ENCODE results near the gene SNAPC2.
A peak's percentile ranks its signal among the peaks of the same experiment; 100 is the strongest.

The SNAPC2 gene

DNA sequence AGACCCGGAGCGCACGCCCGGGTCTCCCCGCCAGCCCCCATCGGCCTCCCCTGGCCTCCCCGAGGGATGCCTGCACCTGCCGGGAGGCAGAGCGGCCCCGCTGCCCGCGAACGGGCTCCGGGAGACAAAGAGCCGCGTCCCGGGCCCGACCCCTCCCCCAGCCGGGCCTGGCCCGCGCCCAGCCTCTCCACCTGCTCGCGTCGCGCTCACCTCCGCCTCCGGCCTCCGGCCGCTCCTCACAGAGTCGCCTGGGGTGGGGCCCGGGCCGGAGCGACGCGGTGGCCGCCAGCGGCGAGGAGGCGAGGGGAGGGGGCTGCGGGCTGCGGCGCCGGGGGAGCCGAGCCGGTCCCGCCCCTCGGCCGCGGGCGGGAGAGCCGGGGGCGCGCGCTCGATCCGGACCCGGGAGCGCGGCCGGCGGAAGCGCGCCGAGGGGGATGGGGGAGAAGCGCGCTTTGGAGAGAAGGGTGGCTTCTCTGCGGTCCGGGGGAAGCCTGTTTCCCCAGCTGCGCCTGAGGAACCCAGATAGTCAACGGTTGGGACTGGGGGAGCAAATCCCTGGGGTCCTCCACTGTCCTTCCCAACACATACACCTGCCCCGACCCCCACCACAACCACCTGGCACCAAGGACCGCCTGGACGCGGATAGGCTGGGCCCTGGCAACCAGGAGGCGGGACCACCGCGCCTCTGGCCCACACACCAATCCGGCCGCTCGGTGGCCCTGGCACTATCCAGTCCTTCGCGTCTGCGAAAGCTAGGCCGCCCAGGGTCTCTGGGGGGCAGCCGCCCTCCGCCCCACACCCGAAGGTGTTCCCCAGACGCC lies 45.9 kb upstream of the SNAPC2 start, which contains the start of gene PRR36:
PRR36 (minus strand) TSS at position 315 of the 821 bp plus-strand sequence. CDS start 701 bp downstream, outside the sequence.
- Histone ChIP-seq H3K4me3 (ENCODE audit: control insufficient read depth in 1 of 7, extremely low read depth in 1 of 7, insufficient read depth in 4 of 7, low read depth in 2 of 7, low read length in 6 of 7) (peak within 1 kb of the TSS; percentile 13 to 71 (median 42)), H3K27ac (ENCODE audit: insufficient read depth in 1 of 2, low read depth in 1 of 2, low read length in 2 of 2, poor library complexity in 1 of 2, severe bottlenecking in 2 of 2) (no peak within 1 kb of the TSS), H3K27me3 (replicated peaks in 2 of 5; ENCODE audit: control insufficient read depth in 4 of 5, insufficient read depth in 5 of 5, low read length in 4 of 5) (peaks cover 0 to 36% (median 13%) of the 10 kb centered on the region in 5 experiments), H3K4me1 (ENCODE audit: control extremely low read depth in 1 of 4, control insufficient read depth in 4 of 4, insufficient read depth in 4 of 4, low read length in 3 of 4) (peaks cover 0 to 50% (median 44%) of the 10 kb centered on the region in 4 experiments), H3K9me3 (ENCODE audit: control extremely low read depth in 1 of 5, control insufficient read depth in 4 of 5, insufficient read depth in 2 of 5, low read depth in 1 of 5, low read length in 4 of 5) (no peaks in the 10 kb centered on the region), H3K36me3 (ENCODE audit: control insufficient read depth in 4 of 4, insufficient read depth in 4 of 4, low read length in 3 of 4) (no peaks in the 10 kb centered on the region)
- CTCF ChIA-PET: interaction anchor here (1.1 kb wide), 1 partner anchor 43 kb away, joined by 3 read pairs; no protein-coding TSS in a partner anchor
- POLR2A ChIA-PET: interaction anchor here (0.5 kb wide), 1 partner anchor 99 kb away, joined by 4 read pairs; no protein-coding TSS in a partner anchor
- WGBS (ENCODE audit: insufficient coverage): under 1% methylated on average over 53 of the region's 88 CpGs
- peak in 2 of 3 donors; percentile 51 to 60 for DNase-seq

DNA sequence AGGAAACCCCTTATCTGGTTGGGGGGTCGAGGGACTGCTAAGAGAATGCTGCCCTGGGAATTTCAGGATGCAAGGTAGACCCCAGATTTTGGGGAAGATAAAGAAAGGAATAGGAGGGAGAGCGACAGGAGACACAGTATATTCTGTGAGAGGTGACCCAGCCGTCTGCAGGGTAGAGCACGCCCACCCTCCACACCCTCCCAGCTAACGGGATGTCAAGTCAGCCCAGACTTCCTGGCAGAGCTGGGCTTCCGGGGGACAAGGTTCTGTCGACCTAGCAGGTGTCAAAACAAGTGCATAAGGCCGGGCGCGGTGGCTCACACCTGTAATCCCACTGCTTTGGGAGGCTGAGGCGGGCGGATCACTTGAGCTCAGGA lies 45.3 kb upstream of the SNAPC2 start:
- Histone ChIP-seq H3K27me3 (replicated peaks in 2 of 5; ENCODE audit: control insufficient read depth in 4 of 5, insufficient read depth in 5 of 5, low read length in 4 of 5) (peaks cover 0 to 36% (median 13%) of the 10 kb centered on the region in 5 experiments), H3K9me3 (ENCODE audit: control extremely low read depth in 1 of 5, control insufficient read depth in 4 of 5, insufficient read depth in 2 of 5, low read depth in 1 of 5, low read length in 4 of 5) (no peaks in the 10 kb centered on the region), H3K4me3 (ENCODE audit: control insufficient read depth in 1 of 7, extremely low read depth in 1 of 7, insufficient read depth in 4 of 7, low read depth in 2 of 7, low read length in 6 of 7) (peak overlapping the region in 4 of 7 experiments; percentile 36 to 71 (median 62)), H3K27ac (ENCODE audit: insufficient read depth in 1 of 2, low read depth in 1 of 2, low read length in 2 of 2, poor library complexity in 1 of 2, severe bottlenecking in 2 of 2) (no peak overlapping the region), H3K36me3 (ENCODE audit: control insufficient read depth in 4 of 4, insufficient read depth in 4 of 4, low read length in 3 of 4) (no peaks in the 10 kb centered on the region), H3K4me1 (ENCODE audit: control extremely low read depth in 1 of 4, control insufficient read depth in 4 of 4, insufficient read depth in 4 of 4, low read length in 3 of 4) (peaks cover 0 to 44% (median 38%) of the 10 kb centered on the region in 4 experiments)
- POLR2A ChIA-PET: no interaction called here
- CTCF ChIA-PET: interaction anchor here (1.1 kb wide), 1 partner anchor 42 kb away, joined by 3 read pairs; no protein-coding TSS in a partner anchor
- peak in 1 of 3 donors; percentile 20 for DNase-seq
- WGBS (ENCODE audit: insufficient coverage): 30% methylated on average over 11 of the region's 12 CpGs

DNA sequence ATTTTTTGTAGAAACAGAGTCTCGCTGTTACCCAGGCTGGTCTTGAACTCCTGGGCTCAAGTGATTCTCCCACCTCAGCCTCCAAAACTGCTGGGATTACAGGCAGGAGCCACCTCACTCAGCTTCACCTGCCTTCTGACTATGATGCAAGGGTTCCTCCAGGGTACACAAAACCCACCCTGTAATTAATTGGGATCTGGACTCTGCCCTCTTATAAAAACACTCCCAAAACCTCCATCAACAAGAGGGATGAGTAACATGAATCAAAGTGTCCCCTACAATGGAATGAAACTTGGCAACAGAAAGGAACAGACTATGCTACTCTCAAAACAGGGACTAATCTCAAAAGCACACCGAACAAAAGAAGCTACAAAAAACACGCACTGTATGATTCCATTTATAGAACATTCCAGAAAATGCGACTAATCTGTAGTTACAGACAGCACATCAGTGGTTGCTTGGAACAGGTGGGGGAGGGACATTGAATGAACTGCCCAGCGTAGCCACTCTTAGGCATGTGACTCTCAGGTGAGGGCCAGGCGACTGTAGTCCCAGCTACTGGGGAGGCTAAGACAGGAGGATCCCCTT lies 42.8 kb upstream of the SNAPC2 start:
- 95% methylated on average over 5 of the region's 6 CpGs for WGBS (ENCODE audit: insufficient coverage)
- H3K36me3 ChIP-seq (ENCODE audit: control insufficient read depth in 4 of 4, insufficient read depth in 4 of 4, low read length in 3 of 4): no peaks in the 10 kb centered on the region
- ChIA-PET CTCF (interaction anchor here (0.6 to 1.1 kb wide), 3 partner anchors 14 to 138 kb away, joined by 3 to 5 read pairs (median 4); no protein-coding TSS in a partner anchor), POLR2A (no interaction called here)
- no peak overlapping the region for H3K27ac ChIP-seq (ENCODE audit: insufficient read depth in 1 of 2, low read depth in 1 of 2, low read length in 2 of 2, poor library complexity in 1 of 2, severe bottlenecking in 2 of 2)
- DNase-seq: no peak
- H3K27me3 ChIP-seq (replicated peaks in 2 of 5; ENCODE audit: control insufficient read depth in 4 of 5, insufficient read depth in 5 of 5, low read length in 4 of 5): peaks cover 0 to 36% (median 13%) of the 10 kb centered on the region in 5 experiments
- H3K4me3 ChIP-seq (ENCODE audit: control insufficient read depth in 1 of 7, extremely low read depth in 1 of 7, insufficient read depth in 4 of 7, low read depth in 2 of 7, low read length in 6 of 7): no peak overlapping the region
- H3K4me1 ChIP-seq (ENCODE audit: control extremely low read depth in 1 of 4, control insufficient read depth in 4 of 4, insufficient read depth in 4 of 4, low read length in 3 of 4): peaks cover 0 to 23% (median 17%) of the 10 kb centered on the region in 4 experiments
- peaks cover 0 to 1% (median 0%) of the 10 kb centered on the region in 5 experiments for H3K9me3 ChIP-seq (ENCODE audit: control extremely low read depth in 1 of 5, control insufficient read depth in 4 of 5, insufficient read depth in 2 of 5, low read depth in 1 of 5, low read length in 4 of 5)

DNA sequence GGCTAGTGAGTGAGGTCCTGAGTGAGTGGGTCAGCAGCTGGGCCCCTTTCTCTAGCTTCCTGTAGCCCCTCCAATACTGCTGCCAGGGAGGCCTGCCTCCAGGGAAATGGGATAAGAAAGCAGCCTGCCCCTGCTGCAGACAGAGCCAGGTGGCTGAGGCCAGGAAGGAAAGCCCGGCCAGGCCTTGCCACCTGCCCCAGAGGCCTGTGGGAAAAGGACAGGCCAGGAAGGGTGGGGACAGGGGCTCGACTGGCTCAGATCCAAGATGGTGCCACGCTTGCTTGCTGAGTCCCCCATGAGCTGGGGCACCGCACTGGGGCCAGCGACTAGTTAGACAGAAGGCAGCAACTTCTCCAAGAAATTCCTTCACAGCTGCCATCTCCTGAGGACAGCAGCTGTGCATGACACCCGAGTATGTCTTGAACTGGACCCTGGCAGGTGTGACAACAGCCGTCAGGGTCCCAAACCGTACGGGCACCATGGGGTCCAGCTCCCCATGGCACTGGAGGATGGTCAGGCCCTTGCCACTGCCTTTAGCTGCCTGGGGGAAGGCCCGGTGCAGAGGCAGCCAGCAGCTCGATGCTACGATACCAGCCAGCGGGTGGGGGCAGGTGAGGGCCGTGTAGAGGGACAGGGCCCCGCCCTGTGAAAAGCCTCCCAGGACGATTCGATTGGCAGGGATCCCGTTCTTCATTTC lies 40.9 kb upstream of the SNAPC2 start:
- peaks cover 0 to 11% (median 10%) of the 10 kb centered on the region in 4 experiments for H3K4me1 ChIP-seq (ENCODE audit: control extremely low read depth in 1 of 4, control insufficient read depth in 4 of 4, insufficient read depth in 4 of 4, low read length in 3 of 4)
- ChIA-PET CTCF (interaction anchor here (1.7 kb wide), 1 partner anchor 10 kb away, joined by 6 read pairs; no protein-coding TSS in a partner anchor), POLR2A (no interaction called here)
- peak overlapping the region in 1 of 2 experiments; percentile 14 for H3K27ac ChIP-seq (ENCODE audit: insufficient read depth in 1 of 2, low read depth in 1 of 2, low read length in 2 of 2, poor library complexity in 1 of 2, severe bottlenecking in 2 of 2)
- H3K27me3 ChIP-seq (replicated peaks in 2 of 5; ENCODE audit: control insufficient read depth in 4 of 5, insufficient read depth in 5 of 5, low read length in 4 of 5): peaks cover 0 to 19% (median 7%) of the 10 kb centered on the region in 5 experiments
- no peak for DNase-seq
- no peak overlapping the region for H3K4me3 ChIP-seq (ENCODE audit: control insufficient read depth in 1 of 7, extremely low read depth in 1 of 7, insufficient read depth in 4 of 7, low read depth in 2 of 7, low read length in 6 of 7)
- no peaks in the 10 kb centered on the region for H3K36me3 ChIP-seq (ENCODE audit: control insufficient read depth in 4 of 4, insufficient read depth in 4 of 4, low read length in 3 of 4)
- WGBS (ENCODE audit: insufficient coverage): 90% methylated on average over 14 of the region's 18 CpGs
- H3K9me3 ChIP-seq (ENCODE audit: control extremely low read depth in 1 of 5, control insufficient read depth in 4 of 5, insufficient read depth in 2 of 5, low read depth in 1 of 5, low read length in 4 of 5): peaks cover 0 to 1% (median 0%) of the 10 kb centered on the region in 5 experiments

DNA sequence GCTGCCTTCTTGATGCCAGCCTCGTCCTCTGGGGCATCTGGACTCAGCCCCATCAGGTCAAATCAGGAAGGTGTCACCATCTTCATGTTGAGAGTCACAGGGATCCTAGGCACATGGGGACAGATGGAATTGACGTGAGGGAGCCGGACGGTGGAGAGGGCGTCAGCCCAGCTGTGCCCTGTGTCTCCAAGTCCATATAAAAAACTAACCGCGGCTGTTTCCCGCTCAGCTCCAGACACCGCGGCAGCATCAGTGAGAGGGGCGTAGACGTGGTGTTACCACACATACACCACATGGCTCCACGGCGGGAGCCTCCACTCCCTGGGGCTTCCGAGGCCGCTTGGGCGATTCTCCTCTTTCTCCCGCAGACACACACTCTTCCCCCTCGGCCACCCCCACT lies 40.3 kb upstream of the SNAPC2 start:
- WGBS (ENCODE audit: insufficient coverage): 96% methylated on average over 3 of the region's 19 CpGs
- H3K36me3 ChIP-seq (ENCODE audit: control insufficient read depth in 4 of 4, insufficient read depth in 4 of 4, low read length in 3 of 4): no peaks in the 10 kb centered on the region
- DNase-seq: peak in 2 of 3 donors; percentile 40 to 63
- H3K4me3 ChIP-seq (ENCODE audit: control insufficient read depth in 1 of 7, extremely low read depth in 1 of 7, insufficient read depth in 4 of 7, low read depth in 2 of 7, low read length in 6 of 7): no peak overlapping the region
- peaks cover 0 to 1% (median 0%) of the 10 kb centered on the region in 5 experiments for H3K9me3 ChIP-seq (ENCODE audit: control extremely low read depth in 1 of 5, control insufficient read depth in 4 of 5, insufficient read depth in 2 of 5, low read depth in 1 of 5, low read length in 4 of 5)
- ChIA-PET CTCF (interaction anchor here (1.7 kb wide), 1 partner anchor 10 kb away, joined by 6 read pairs; no protein-coding TSS in a partner anchor), POLR2A (no interaction called here)
- peaks cover 0 to 13% (median 2%) of the 10 kb centered on the region in 5 experiments for H3K27me3 ChIP-seq (replicated peaks in 2 of 5; ENCODE audit: control insufficient read depth in 4 of 5, insufficient read depth in 5 of 5, low read length in 4 of 5)
- peaks cover 0 to 5% (median 4%) of the 10 kb centered on the region in 4 experiments for H3K4me1 ChIP-seq (ENCODE audit: control extremely low read depth in 1 of 4, control insufficient read depth in 4 of 4, insufficient read depth in 4 of 4, low read length in 3 of 4)
- H3K27ac ChIP-seq (ENCODE audit: insufficient read depth in 1 of 2, low read depth in 1 of 2, low read length in 2 of 2, poor library complexity in 1 of 2, severe bottlenecking in 2 of 2): no peak overlapping the region

DNA sequence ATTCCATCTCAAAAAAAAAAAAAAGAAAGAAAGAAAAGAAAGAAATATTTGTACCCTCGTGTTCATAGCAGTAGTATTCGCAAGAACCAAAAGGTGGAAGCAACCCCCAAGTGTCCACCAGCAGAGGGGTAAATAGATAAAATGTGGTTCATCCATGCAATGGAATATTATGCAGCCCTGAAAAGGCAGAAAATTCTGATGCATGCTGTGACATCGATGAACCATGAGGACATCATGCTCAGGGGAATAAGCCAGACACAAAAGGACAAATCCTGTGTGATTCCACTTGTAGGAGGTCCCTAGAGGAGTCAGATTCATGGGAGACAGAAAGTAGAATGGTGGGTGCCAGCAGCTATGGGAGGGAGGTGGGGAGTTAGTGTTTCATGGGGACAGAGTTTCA lies 38.2 kb upstream of the SNAPC2 start:
- H3K27me3 ChIP-seq (replicated peaks in 2 of 5; ENCODE audit: control insufficient read depth in 4 of 5, insufficient read depth in 5 of 5, low read length in 4 of 5): peaks cover 0 to 1% (median 0%) of the 10 kb centered on the region in 5 experiments
- no peak overlapping the region for H3K27ac ChIP-seq (ENCODE audit: insufficient read depth in 1 of 2, low read depth in 1 of 2, low read length in 2 of 2, poor library complexity in 1 of 2, severe bottlenecking in 2 of 2)
- peaks cover 0 to 1% (median 0%) of the 10 kb centered on the region in 5 experiments for H3K9me3 ChIP-seq (ENCODE audit: control extremely low read depth in 1 of 5, control insufficient read depth in 4 of 5, insufficient read depth in 2 of 5, low read depth in 1 of 5, low read length in 4 of 5)
- DNase-seq: no peak
- 89% methylated on average over 3 of the region's 3 CpGs for WGBS (ENCODE audit: insufficient coverage)
- peaks cover 0 to 3% (median 0%) of the 10 kb centered on the region in 4 experiments for H3K4me1 ChIP-seq (ENCODE audit: control extremely low read depth in 1 of 4, control insufficient read depth in 4 of 4, insufficient read depth in 4 of 4, low read length in 3 of 4)
- no peaks in the 10 kb centered on the region for H3K36me3 ChIP-seq (ENCODE audit: control insufficient read depth in 4 of 4, insufficient read depth in 4 of 4, low read length in 3 of 4)
- ChIA-PET POLR2A (no interaction called here), CTCF (no interaction called here)
- H3K4me3 ChIP-seq (ENCODE audit: control insufficient read depth in 1 of 7, extremely low read depth in 1 of 7, insufficient read depth in 4 of 7, low read depth in 2 of 7, low read length in 6 of 7): no peak overlapping the region

All from common myeloid progenitor, CD34-positive (primary cell).